ENCODE data around the gene SLC10A2.

The SLC10A2 gene

DNA sequence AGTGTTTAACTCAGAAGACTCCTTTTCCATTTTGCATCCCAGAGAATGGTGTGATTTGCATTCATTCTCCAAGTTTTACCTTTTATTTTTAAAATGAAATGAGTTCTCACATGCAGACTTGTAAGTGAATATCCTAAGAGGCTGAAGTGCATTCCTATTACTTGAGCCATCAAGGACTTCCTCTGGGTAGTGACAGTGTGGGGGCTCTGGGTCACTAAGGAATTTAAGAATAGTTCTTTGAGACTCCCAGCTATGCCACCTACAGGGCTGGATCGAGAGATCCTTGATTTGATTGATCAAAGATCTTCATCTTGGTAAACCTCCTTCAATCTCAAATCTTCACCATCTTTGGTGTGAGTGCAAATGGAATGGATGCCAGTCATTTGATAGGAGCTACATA is 36.3 kb upstream of the SLC10A2 start:
- Histone ChIP-seq H4K20me1 (ENCODE audit: insufficient read depth, low read length) (no peaks in the 10 kb centered on the region), H3K36me3 (replicated peaks; ENCODE audit: low read depth, low read length) (no peaks in the 10 kb centered on the region), H3K27ac (ENCODE audit: low read length) (no peak overlapping the region), H3K9ac (ENCODE audit: low read length) (no peak overlapping the region), H3K9me3 (ENCODE audit: insufficient read depth, low read length) (no peaks in the 10 kb centered on the region), H3K79me2 (ENCODE audit: low read length) (no peaks in the 10 kb centered on the region), H3K27me3 (ENCODE audit: low read depth, low read length) (no peaks in the 10 kb centered on the region), H3K4me2 (ENCODE audit: low read length) (no peak overlapping the region), H2AFZ (ENCODE audit: low read depth, low read length) (no peak overlapping the region), H3K4me1 (ENCODE audit: low read length) (no peaks in the 10 kb centered on the region), H3K4me3 (ENCODE audit: low read length) (no peak overlapping the region)
- no peak for TF ChIP-seq EZH2phosphoT487 (IDR thresholded peaks at IDR 0.05; ENCODE audit: low read depth)
- TF ChIP-seq, protein P1, sequence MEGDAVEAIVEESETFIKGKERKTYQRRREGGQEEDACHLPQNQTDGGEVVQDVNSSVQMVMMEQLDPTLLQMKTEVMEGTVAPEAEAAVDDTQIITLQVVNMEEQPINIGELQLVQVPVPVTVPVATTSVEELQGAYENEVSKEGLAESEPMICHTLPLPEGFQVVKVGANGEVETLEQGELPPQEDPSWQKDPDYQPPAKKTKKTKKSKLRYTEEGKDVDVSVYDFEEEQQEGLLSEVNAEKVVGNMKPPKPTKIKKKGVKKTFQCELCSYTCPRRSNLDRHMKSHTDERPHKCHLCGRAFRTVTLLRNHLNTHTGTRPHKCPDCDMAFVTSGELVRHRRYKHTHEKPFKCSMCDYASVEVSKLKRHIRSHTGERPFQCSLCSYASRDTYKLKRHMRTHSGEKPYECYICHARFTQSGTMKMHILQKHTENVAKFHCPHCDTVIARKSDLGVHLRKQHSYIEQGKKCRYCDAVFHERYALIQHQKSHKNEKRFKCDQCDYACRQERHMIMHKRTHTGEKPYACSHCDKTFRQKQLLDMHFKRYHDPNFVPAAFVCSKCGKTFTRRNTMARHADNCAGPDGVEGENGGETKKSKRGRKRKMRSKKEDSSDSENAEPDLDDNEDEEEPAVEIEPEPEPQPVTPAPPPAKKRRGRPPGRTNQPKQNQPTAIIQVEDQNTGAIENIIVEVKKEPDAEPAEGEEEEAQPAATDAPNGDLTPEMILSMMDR (IDR thresholded peaks at IDR 0.05; ENCODE audit: low read depth, low read length) = no peak

DNA sequence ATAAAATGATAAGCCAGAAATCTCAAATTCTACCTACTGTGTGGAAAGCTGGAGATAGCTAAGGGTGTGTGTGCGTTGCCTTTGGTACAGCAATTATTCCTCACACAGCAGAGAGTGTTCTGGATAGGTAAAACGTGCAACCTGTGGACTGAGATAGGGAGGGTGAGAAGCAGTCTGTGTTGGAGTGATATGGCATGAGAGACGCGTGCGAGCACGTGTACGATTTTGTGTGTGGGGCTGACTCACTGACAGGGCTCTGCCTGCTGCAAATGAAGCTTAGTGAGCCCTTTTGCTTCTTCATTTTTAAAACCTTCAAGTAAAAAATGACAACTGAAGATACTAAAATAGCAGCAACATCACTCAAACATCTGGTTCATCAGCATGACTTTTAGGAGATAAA is 35.7 kb upstream of the SLC10A2 start:
- H3K27me3 ChIP-seq (ENCODE audit: low read depth, low read length) = no peaks in the 10 kb centered on the region
- H3K4me3 ChIP-seq (ENCODE audit: low read length) = no peak overlapping the region
- H3K79me2 ChIP-seq (ENCODE audit: low read length) = no peaks in the 10 kb centered on the region
- H4K20me1 ChIP-seq (ENCODE audit: insufficient read depth, low read length) = no peaks in the 10 kb centered on the region
- H2AFZ ChIP-seq (ENCODE audit: low read depth, low read length) = no peak overlapping the region
- no peak overlapping the region for H3K27ac ChIP-seq (ENCODE audit: low read length)
- no peaks in the 10 kb centered on the region for H3K36me3 ChIP-seq (replicated peaks; ENCODE audit: low read depth, low read length)
- no peak overlapping the region for H3K9ac ChIP-seq (ENCODE audit: low read length)
- no peaks in the 10 kb centered on the region for H3K9me3 ChIP-seq (ENCODE audit: insufficient read depth, low read length)
- TF ChIP-seq, protein P1 (IDR thresholded peaks at IDR 0.05; ENCODE audit: low read depth, low read length) = no peak
- no peak for TF ChIP-seq EZH2phosphoT487 (IDR thresholded peaks at IDR 0.05; ENCODE audit: low read depth)
- H3K4me2 ChIP-seq (ENCODE audit: low read length) = no peak overlapping the region
- H3K4me1 ChIP-seq (ENCODE audit: low read length) = no peaks in the 10 kb centered on the region

DNA sequence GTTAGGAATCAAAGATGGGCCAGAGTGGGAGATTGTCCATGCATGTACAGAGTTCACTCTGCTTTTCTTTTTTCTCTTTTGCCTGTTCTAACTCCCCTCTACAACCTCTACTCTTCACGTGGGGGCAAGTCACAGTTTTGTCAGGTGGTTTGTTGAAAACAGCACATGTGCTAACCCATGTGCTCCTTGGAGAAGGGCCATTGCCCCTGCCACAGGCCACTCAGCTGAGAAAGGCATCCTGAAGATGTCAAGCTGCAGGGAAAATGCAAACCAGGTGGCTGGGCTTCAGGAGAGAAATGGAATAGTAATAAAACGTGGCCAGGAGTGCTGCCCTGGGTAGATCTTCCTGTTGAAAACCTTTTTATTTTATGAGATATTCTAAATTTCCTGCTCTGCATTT is 35.3 kb upstream of the SLC10A2 start:
- Histone ChIP-seq H2AFZ (ENCODE audit: low read depth, low read length) (no peak overlapping the region), H3K36me3 (replicated peaks; ENCODE audit: low read depth, low read length) (no peaks in the 10 kb centered on the region), H3K4me1 (ENCODE audit: low read length) (no peaks in the 10 kb centered on the region), H3K4me2 (ENCODE audit: low read length) (no peak overlapping the region), H3K27ac (ENCODE audit: low read length) (no peak overlapping the region), H3K27me3 (ENCODE audit: low read depth, low read length) (no peaks in the 10 kb centered on the region), H3K79me2 (ENCODE audit: low read length) (no peaks in the 10 kb centered on the region), H3K9me3 (ENCODE audit: insufficient read depth, low read length) (no peaks in the 10 kb centered on the region), H4K20me1 (ENCODE audit: insufficient read depth, low read length) (no peaks in the 10 kb centered on the region), H3K9ac (ENCODE audit: low read length) (no peak overlapping the region), H3K4me3 (ENCODE audit: low read length) (no peak overlapping the region)
- TF ChIP-seq, protein P1 (IDR thresholded peaks at IDR 0.05; ENCODE audit: low read depth, low read length) = no peak
- no peak for TF ChIP-seq EZH2phosphoT487 (IDR thresholded peaks at IDR 0.05; ENCODE audit: low read depth)

DNA sequence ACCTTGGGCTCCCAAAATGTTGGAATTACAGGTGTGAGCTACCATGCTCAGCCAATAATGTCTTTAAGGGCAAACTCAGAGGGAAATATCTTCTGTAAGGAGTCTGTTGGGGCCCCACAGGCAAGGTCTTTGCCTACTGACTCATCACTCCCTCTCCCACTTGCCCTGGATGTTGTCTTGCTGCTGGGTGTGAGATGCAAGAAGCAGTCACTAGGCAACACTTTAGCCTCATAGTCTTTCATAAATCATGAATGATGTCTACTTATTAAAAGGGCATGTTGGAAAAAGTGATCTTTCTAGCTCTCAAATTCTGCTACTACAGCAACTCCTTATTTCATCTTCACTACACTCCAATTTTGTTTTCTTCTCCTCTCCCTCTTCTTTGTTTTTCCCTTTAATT is 34.6 kb upstream of the SLC10A2 start:
- no peak overlapping the region for H2AFZ ChIP-seq (ENCODE audit: low read depth, low read length)

More for the DNA sequence above, 34.6 kb upstream of the SLC10A2 start:
- no peaks in the 10 kb centered on the region for H3K36me3 ChIP-seq (replicated peaks; ENCODE audit: low read depth, low read length)
- TF ChIP-seq, protein P1 (IDR thresholded peaks at IDR 0.05; ENCODE audit: low read depth, low read length) = no peak
- TF ChIP-seq EZH2phosphoT487 (IDR thresholded peaks at IDR 0.05; ENCODE audit: low read depth) = no peak
- H3K4me2 ChIP-seq (ENCODE audit: low read length) = no peak overlapping the region
- H3K4me1 ChIP-seq (ENCODE audit: low read length) = no peaks in the 10 kb centered on the region
- no peaks in the 10 kb centered on the region for H3K9me3 ChIP-seq (ENCODE audit: insufficient read depth, low read length)
- H3K9ac ChIP-seq (ENCODE audit: low read length) = no peak overlapping the region
- H3K27ac ChIP-seq (ENCODE audit: low read length) = no peak overlapping the region
- no peak overlapping the region for H3K4me3 ChIP-seq (ENCODE audit: low read length)
- no peaks in the 10 kb centered on the region for H3K27me3 ChIP-seq (ENCODE audit: low read depth, low read length)
- H3K79me2 ChIP-seq (ENCODE audit: low read length) = no peaks in the 10 kb centered on the region
- H4K20me1 ChIP-seq (ENCODE audit: insufficient read depth, low read length) = no peaks in the 10 kb centered on the region
